Gastrocnemius medialis (tissue), 4 donors: ENCODE measurements around the gene COL28A1.

ENCODE experiments used
- CTCF ChIP-seq, 5 experiments: fragments of 450-650 bp in 3 of 5; fragments of 200-600 bp in 2 of 5; sonication (generic) in 2 of 5; IDR thresholded peaks in 4 of 5; conservative IDR thresholded peaks in 1 of 5; 1 replicate in 4 of 5; 2 replicates in 1 of 5; pipeline ENCODE4 v1.5.1; 2016 to 2019; ENCODE audit warnings: antibody characterized with exemption in 5 of 5, mild to moderate bottlenecking in 3 of 5, moderate library complexity in 3 of 5
- POLR2A ChIP-seq, 2 donors: fragments of 450-650 bp; IDR thresholded peaks; one replicate each; pipeline ENCODE4 v1.6.1; 2017; ENCODE audit warnings: antibody characterized with exemption in 2 of 2, mild to moderate bottlenecking in 2 of 2, moderate library complexity in 2 of 2

- TF ChIP-seq CTCF (IDR thresholded peaks at IDR 0.05 in 4 of 5, conservative IDR thresholded peaks at IDR 0.05 in 1 of 5): no peak
- TF ChIP-seq POLR2A (IDR thresholded peaks at IDR 0.05): no peak
Measured at GRCh38 chr7:7330997-7331396, 204.7 kb downstream of the COL28A1 start.
